SK-N-MC (cell line): ENCODE data around the gene UHRF2.

Experiments used
- EZH2 ChIP-seq: fragments of 200-600 bp; sonication (generic); IDR thresholded peaks from one replicate; pipeline ENCODE4 v1.6.1; 2017; ENCODE audit warnings: antibody characterized with exemption
- FOXP2 ChIP-seq: optimal IDR thresholded peaks from 2 replicates; pipeline ENCODE3; 2011; ENCODE audit warnings: mild to moderate bottlenecking, moderate library complexity; ENCODE audit not compliant: insufficient read depth; ENCODE audit errors: extremely low read length, control extremely low read depth
- POLR2AphosphoS5 ChIP-seq: IDR thresholded peaks from 2 replicates; pipeline ENCODE4 v1.6.1; 2012; ENCODE audit warnings: mild to moderate bottlenecking, low read depth, low read length, borderline replicate concordance

DNA sequence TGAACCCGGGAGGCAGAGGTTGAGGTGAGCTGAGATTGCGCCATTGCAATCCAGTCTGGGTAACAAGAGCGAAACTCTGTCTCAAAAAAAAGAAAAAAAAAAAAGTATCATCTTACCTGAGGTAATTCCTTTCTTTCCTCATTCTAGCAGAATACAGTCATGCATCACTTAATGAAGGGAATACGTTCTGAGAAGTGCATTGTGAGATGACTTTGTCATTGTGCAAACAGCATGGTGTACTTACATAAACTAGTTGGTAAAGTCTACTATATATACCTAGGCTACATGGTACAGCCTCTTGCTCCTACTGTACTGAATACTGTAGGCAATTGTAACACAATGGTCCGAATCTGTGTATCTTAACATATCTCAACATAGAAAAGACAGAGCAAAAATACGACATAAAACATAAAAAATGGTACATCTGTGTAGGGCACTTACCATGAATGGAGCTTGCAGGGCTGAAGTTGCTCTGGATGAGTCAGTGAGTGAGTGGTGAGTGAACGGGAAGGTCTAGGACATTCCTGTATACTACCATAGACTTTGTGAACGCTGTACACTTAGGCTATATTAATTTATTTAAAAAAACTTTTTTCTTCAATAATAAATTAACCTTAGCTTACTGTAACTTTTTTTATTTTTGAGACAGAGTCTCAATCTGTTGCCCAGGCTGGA, 132.2 kb downstream of the UHRF2 start:
- TF ChIP-seq EZH2, result no peak
- TF ChIP-seq POLR2AphosphoS5, result no peak
- no peak for TF ChIP-seq FOXP2
